HG02840 (cell line): ENCODE measurements around the gene NGF.

Experiments used
- ATAC-seq: cut with Tn5 transposase; IDR thresholded peaks from one replicate; pipeline ENCODE4 v1.9.1; 2021; ENCODE audit warnings: mild to moderate bottlenecking, moderate library complexity, moderate number of reproducible peaks; ENCODE audit not compliant: unreplicated experiment, low FRiP score

NGF gene

GRCh38 chr1:115242543-115242942, 95.5 kb downstream of the NGF start:
- no peak for ATAC-seq

- ATAC-seq, result no peak
These were observed 96.7 kb downstream of the NGF start for GRCh38 chr1:115241309-115241708.

DNA sequence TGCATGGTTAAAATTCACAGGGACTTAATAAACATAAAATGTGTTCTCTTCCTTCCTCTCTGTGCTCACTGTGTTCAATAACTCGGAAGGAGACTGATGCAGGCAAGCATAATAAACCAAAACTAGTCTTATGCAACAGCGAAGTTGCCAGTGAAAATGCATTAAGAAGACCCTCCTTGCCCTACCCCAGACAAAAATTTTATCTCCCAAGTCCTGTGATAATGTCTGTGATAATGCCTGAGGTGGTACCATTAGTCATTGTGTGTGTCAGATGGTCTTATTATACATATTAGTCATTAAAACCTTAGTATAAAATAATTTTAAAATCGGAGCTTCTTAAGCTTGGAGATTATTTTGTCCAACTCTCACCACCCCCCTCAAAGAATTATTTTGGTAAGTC, 97.8 kb downstream of the NGF start:
- ATAC-seq, result no peak

DNA sequence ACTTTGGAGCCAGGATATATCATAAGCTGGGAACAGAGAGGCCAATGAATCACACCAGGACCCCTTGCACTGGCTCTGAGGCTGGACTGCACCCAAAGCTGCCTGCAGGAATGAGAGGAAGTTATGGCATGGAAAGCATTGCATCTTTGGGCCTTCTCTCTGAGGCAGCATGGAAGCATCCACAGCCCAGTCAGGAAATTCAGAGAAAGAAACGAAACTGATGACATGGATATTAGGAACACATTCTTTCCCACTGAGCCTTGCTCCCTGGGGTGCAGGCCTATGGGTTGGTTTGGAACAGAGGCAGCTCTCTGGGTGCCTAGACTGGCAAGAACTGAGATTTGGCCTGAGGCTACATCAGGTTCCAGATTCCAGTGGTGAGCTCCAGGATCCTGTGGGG, 98.6 kb downstream of the NGF start:
- ATAC-seq, result no peak

GRCh38 chr1:115239148-115239422, 99.0 kb downstream of the NGF start:
- no peak for ATAC-seq

- ATAC-seq, result no peak
These were observed 99.5 kb downstream of the NGF start for GRCh38 chr1:115238336-115239147.

GRCh38 chr1:115237507-115237906, 100.5 kb downstream of the NGF start:
- no peak for ATAC-seq

DNA sequence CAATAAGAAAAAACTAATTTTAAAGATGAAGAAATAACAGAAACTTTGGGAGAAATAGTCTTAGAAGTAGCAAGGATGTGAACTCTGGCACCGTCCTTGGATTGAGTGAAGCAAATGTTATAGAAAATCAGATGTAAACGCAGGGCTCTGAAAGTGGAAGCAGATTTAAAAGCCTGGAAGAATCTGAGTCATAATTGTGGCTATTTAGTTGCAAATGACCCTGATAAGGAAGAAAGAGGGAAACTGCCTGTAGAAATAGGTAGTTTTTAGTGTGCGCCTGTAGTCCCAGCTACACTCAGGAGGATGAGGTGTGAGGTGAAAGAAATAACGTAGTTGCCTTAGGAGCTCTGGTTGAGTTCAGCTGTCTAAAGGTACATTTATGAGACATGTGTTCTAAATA, 101.0 kb downstream of the NGF start:
- ATAC-seq, result no peak
